MG63 (cell line): ENCODE measurements around the gene PLCB3. TPM values are rescaled to one million over a fixed set of nuclear protein-coding genes. Genes with fewer than 3 reads are reported as not detected.
A peak's percentile ranks its signal among the peaks of the same experiment; 100 is the strongest.
"Not testable (repeated sequence)": the region's sequence is repeated elsewhere in the genome, so short reads cannot be mapped to it uniquely, and the experiment has no call there.

Experiments used
- DNase-seq: peaks from one replicate; pipeline ENCODE4 v3.0.0-alpha.2; 2020
- H3K27me3 ChIP-seq: fragments of 250-450 bp; sonication (Bioruptor Pico); 2 replicates; pipeline ENCODE4 v1.5.1; 2020; ENCODE audit warnings: mild to moderate bottlenecking, moderate library complexity
- H3K36me3 ChIP-seq: fragments of 250-450 bp; sonication (Bioruptor Pico); 2 replicates; pipeline ENCODE4 v1.5.1; 2020; ENCODE audit warnings: mild to moderate bottlenecking, moderate library complexity
- H3K4me3 ChIP-seq: fragments of 250-450 bp; sonication (Bioruptor Pico); 2 replicates; pipeline ENCODE4 v1.5.1; 2020; ENCODE audit warnings: mild to moderate bottlenecking, moderate library complexity
- H3K9me3 ChIP-seq: fragments of 250-450 bp; sonication (Bioruptor Pico); 2 replicates; pipeline ENCODE4 v1.5.1; 2020; ENCODE audit warnings: mild to moderate bottlenecking, moderate library complexity
- total RNA-seq: library from RNA; depleted of rRNA; stranded (reverse); fragments of >200 nt; shearing (Covaris generic); gene quantifications from 2 replicates; pipeline ENCODE4 v1.2.3, GENCODE V29; 2014; ENCODE audit warnings: low replicate concordance

Gene PLCB3
- total RNA-seq, 1 experiment from 2014 or later = 37.4 TPM

DNA sequence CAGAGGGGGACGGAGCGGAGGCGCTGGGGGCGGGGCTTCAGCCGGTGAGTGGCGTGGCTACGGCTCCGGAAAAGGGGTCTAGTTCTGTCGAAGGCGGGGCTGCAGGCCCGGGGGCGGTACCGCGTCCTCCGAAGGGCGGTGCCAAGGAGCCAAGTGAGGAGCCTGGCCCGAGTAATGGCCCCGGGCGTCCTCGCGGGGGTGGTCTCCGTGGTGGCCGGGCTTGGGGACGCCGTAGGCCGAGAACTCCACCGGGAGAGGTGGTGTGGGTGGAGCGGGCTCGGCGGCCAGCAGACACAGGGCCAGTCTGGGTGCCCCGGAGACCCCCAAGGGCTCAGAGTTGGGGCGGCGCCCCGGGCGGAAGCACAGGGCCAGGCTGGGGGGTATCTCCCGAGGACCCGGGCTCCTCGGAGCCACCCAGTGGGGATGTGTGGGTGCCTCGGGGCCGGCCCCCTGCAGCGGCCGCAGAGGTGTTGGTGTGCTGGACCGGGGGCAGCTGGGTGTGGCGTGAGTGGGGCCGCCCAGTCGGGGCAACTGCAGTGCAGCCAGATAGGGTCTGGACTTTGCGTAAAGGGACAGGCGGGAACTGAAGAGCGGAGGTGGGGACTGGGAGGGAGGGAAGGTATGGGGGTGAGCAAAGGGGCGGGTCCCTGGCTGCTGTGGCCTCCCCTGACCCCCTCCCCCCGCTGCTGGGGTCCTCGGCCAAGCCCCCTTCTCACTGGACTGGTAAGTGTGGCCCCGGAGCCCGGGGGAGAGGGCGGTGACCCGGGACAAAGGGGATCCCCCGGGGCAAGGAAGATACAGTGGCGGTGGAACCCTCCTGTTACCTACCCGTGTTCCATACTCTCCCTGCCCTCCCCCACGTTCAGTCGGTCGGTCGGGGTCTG is 9.6 kb upstream of the PLCB3 start:
- peak; percentile 69 for DNase-seq
- Histone ChIP-seq H3K36me3 (peaks cover 41% of the 10 kb centered on the region), H3K9me3 (no peaks in the 10 kb centered on the region), H3K4me3 (peak overlapping the region; percentile 84), H3K27me3 (no peaks in the 10 kb centered on the region)

DNA sequence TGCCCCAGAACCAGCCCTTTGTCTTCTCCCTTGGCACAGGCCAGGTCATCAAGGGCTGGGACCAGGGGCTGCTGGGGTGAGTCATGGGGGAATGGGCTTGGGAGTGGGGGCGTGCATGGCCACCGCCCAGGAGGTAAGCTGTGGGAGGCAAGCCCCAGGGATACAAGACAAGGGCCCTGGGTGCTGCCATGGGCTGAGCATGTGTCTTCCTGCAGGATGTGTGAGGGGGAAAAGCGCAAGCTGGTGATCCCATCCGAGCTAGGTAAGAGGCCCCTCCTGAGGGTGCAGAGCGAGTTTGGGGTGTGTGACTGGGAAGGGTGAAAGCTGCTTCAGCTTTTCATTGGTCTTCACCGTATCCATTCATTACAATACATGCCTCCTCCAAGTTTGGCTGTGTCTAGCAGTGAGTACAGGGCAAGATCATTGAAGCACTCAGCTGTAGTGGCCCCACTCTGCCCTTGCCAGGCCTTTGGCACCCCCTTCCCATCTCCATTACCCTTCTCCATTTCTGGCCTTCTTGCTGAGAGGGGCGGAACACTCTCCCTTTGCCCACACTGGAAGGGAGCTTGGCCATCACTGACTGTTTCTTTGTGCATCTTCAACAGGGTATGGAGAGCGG is 8.0 kb upstream of the PLCB3 start:
- Histone ChIP-seq H3K36me3 (peaks cover 41% of the 10 kb centered on the region), H3K27me3 (no peaks in the 10 kb centered on the region), H3K9me3 (no peaks in the 10 kb centered on the region), H3K4me3 (no peak overlapping the region)
- DNase-seq = no peak

DNA sequence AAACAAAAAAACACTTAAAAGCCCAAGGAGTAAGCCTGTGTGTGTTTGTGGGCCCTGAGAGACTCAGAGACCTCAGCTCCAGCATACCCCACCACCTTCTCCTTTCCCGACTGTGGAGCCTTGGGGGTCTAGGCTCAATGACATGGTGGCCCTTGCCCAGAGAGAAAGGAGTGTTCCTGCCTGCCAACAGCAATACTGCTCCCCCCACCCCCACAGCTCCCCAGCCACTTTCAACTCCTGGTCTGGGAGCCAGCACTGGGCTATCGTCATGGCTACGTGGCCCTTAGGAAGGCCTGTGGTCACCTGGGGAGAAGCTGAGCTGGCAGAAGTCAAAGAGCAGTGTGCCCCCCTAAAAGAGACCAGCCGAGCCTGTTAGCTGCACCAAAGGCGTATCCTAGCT is 7.2 kb upstream of the PLCB3 start:
- Histone ChIP-seq H3K36me3 (peaks cover 39% of the 10 kb centered on the region), H3K27me3 (no peaks in the 10 kb centered on the region), H3K4me3 (no peak overlapping the region), H3K9me3 (no peaks in the 10 kb centered on the region)
- no peak for DNase-seq

DNA sequence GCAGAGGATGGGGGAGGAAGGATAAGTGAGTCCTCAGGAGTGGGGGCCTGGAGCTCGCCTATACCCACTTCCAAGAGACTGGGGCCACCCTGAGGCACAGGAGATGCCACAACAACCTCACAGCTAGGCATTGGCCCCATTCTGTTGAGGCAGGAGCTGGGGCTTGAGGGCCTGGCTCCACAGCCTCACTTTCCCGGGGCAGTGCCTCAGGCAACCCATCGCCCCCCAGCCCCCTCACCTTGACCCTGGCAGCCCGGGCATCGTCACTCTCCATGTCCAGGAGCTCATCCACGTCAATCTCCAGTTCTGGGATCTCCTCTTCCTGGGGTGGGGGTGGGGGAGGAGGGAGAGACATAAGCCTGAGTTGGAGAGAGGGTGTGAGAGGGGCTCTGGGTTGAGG is 6.4 kb upstream of the PLCB3 start:
- DNase-seq = no peak
- Histone ChIP-seq H3K36me3 (peaks cover 39% of the 10 kb centered on the region), H3K4me3 (peak overlapping the region; percentile 95), H3K27me3 (no peaks in the 10 kb centered on the region), H3K9me3 (no peaks in the 10 kb centered on the region)

DNA sequence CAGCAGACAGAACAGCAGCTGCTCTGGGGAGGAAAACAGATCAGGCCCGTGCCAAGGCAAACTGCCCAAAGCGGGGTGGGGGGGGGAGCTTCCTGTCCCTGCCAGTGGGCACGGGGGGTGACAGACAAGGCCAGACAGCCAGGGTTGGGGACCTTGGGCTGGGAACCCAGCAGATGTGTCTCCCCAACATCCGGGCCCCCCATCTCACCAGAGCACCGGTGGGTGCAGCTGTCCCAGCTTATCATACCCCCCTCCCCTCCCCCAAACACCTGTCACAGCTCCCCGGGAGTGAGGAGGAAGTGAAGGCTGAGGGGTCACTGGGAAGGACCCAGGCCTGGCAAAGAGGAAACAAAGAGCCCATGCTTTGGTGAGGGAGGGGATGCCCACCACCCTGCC is 5.9 kb upstream of the PLCB3 start:
- peaks cover 39% of the 10 kb centered on the region for H3K36me3 ChIP-seq
- peak; percentile 71 for DNase-seq
- H3K27me3 ChIP-seq = no peaks in the 10 kb centered on the region
- H3K4me3 ChIP-seq = peak overlapping the region; percentile 95
- H3K9me3 ChIP-seq = no peaks in the 10 kb centered on the region

DNA sequence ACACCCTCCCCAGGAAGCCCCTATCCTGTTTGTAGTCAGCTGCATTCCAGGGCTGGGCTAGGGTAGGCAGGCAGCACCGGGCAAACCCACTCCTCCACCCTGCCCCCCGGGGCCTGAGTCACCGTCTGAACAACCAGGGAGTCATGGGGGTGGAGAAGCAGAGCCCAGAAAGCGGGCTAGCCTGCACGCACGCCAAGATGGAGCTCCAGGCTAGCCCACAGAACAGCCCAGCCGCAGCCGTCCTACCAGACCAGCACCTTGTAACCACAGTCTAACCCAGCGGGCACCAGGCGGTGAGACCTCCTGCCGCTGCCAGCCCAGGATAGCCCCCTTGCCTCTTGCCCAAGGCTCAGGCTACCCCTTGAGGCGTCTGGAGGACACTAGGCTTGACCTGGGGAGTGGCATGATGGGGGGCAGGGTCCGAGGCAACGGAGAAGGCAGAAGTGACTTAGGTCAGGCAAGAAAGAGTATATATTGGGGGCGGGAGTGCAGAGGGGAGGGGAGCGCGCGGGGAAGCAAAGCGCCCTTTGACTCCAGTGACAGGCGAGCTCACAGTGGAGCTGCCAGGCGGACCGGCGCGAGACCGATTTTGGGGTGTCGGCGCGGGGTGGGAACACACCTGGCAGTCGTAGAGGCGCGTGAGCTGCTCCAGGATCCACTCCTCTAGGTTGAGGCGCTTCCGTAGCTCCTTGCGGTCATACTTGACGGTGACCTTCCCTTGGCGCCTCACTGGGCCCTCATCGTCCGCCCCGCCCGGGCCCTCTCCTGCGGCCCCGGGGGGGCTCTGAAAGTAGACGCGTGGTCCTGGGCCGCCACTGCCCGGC is 5.3 kb upstream of the PLCB3 start:
- H3K36me3 ChIP-seq = peaks cover 39% of the 10 kb centered on the region
- H3K4me3 ChIP-seq = peak overlapping the region; percentile 95
- peak; percentile 98 for DNase-seq
- no peaks in the 10 kb centered on the region for H3K9me3 ChIP-seq
- no peaks in the 10 kb centered on the region for H3K27me3 ChIP-seq

DNA sequence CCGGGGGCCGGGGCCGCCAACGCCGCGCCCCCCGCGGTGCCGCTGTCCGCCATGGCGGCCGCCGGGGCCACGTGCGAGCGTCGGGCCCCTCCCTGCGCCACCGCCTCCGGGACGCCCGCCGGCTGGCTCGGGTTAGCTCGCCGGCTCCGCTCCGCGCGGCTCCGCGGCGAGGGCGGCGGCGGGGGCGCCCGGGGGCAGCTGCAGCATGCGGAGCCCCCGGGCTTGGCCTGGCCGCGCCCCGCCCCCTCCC is 4.8 kb upstream of the PLCB3 start:
- Histone ChIP-seq H3K4me3 (peak overlapping the region; percentile 95), H3K36me3 (peaks cover 38% of the 10 kb centered on the region)
- H3K9me3 ChIP-seq, H3K27me3 ChIP-seq, DNase-seq: not testable (repeated sequence)

DNA sequence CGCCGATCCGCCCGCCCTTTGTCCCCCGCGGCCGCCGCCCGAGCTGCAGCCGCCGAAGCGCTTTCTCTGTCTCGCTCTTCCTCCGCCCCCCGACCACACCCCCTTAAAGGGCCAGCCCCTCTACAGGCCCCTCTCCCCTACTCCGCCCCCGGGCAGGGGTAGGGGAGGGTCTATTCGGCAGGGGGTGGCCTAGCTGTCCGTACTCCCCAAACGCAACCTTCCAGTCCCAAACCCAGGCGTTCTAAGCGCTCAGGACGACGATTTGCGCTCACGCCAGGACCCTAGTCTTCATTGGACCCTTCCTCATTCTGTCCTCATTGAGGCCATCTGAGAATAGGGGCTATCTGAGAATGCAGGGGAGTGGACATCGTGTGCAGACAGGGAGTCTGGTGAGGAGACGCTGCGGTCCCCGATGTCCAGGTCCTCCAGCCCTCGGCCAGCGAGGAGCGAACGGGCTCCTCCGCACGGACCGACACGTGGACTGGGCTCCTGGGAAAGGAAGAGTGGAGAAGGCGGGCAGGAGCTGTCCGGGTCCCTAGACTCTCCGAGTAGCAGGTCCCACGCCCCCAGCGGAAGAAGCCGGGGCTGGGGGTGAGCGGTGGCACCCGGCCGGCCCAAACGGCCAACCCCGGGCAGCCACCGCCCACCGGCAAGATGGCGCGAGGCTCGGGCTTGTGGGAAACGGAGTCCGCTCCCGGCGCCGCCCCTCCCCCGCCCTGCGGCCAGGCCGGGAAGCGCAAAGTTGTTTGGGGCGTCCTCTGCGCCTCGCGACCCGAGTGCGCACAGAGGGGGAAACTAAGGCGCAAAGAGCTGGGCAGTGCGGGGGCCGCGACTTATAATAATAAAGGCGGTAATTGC is 4.2 kb upstream of the PLCB3 start, which contains the start of gene PPP1R14B:
Gene PPP1R14B, minus strand, starts transcription at position 73 of the 858 bp plus-strand sequence. CDS start 270 bp downstream, outside the sequence.
- H3K36me3 ChIP-seq = peaks cover 35% of the 10 kb centered on the region
- peak within 1 kb of the TSS; percentile 95 for H3K4me3 ChIP-seq
- H3K27me3 ChIP-seq = no peaks in the 10 kb centered on the region
- H3K9me3 ChIP-seq = no peaks in the 10 kb centered on the region
- peak; percentile 92 for DNase-seq

DNA sequence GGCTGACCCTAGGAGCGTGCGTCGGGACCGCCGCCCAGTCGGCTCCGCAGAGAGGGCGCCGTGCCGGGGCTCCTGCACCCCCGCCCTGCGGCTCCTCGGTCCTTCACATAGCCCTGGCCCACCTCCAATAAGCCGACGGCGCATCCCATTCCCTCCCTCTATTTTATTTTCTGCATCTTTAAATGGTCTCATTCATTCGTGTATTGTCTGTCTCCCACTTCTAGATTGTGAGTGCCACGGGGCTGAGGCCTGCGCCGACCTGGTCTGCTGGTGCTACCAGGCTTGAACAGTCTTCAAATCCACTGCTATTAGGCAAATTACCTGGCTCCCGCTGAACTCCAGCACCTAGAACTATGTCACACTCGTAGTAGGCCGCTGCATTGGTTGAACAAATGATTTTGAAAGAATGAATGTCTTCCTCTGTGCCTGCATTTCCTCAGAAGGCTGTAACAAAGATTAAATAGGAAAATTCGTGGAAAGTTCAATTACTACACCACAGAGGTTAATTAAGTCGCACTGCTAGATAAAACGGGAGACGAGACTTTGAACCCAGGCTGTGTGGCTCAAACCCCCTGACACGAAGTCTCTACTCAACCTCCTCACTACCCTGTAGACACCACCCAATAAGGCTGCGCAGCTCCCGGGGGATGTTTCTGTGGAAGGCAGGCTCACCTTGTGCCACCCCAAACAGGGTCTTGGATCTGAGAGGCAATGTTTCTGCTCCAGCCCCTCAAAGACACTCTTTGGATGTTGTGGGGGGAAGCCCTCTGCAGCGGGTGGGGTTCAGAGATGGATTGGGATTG is 3.4 kb upstream of the PLCB3 start:
- H3K27me3 ChIP-seq = no peaks in the 10 kb centered on the region
- no peaks in the 10 kb centered on the region for H3K9me3 ChIP-seq
- peak overlapping the region; percentile 60 for H3K4me3 ChIP-seq
- DNase-seq = no peak
- H3K36me3 ChIP-seq = peaks cover 30% of the 10 kb centered on the region

DNA sequence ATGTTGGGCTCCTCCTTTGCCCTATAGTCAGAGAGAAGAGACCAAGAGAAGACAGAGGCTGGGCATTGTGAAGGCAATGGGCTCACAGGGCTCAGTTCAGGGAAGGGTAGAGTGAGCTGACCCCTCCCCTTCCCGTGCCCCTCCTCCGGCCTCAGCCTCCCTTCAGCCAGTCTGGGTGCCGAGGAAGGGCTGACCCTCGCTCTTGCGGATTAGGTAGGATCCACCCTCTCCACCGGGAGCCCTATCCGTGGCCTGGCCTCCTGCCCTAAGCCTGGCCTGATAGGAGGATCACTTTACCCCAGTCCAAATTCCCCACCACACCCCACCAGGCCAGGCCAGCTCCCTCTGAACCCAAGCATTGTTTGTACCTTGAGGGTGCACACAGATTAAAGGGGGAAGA is 2.8 kb upstream of the PLCB3 start:
- Histone ChIP-seq H3K36me3 (peaks cover 23% of the 10 kb centered on the region), H3K9me3 (no peaks in the 10 kb centered on the region), H3K4me3 (no peak overlapping the region), H3K27me3 (no peaks in the 10 kb centered on the region)
- no peak for DNase-seq

DNA sequence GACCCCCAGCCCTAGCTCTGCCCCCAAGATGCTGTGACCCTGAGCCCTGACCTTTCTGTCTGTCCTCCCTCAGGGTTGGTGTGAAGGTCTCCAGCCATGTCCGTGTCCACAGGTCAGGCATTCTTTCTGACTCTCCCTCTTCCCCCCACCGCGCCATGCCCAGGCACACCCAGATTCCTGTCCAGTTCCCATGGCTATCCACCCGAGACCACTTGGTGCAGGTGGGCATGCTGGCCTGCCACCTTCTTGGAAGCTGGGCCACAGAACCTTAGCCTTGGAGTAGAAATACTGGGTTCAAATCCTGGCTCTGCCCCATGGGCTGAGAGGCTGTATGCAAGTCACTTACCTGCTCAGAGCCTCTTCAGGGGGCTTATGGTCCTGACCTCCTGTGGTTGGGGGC is 2.3 kb upstream of the PLCB3 start:
- Histone ChIP-seq H3K27me3 (no peaks in the 10 kb centered on the region), H3K9me3 (no peaks in the 10 kb centered on the region), H3K4me3 (no peak overlapping the region), H3K36me3 (peaks cover 19% of the 10 kb centered on the region)
- DNase-seq = no peak

DNA sequence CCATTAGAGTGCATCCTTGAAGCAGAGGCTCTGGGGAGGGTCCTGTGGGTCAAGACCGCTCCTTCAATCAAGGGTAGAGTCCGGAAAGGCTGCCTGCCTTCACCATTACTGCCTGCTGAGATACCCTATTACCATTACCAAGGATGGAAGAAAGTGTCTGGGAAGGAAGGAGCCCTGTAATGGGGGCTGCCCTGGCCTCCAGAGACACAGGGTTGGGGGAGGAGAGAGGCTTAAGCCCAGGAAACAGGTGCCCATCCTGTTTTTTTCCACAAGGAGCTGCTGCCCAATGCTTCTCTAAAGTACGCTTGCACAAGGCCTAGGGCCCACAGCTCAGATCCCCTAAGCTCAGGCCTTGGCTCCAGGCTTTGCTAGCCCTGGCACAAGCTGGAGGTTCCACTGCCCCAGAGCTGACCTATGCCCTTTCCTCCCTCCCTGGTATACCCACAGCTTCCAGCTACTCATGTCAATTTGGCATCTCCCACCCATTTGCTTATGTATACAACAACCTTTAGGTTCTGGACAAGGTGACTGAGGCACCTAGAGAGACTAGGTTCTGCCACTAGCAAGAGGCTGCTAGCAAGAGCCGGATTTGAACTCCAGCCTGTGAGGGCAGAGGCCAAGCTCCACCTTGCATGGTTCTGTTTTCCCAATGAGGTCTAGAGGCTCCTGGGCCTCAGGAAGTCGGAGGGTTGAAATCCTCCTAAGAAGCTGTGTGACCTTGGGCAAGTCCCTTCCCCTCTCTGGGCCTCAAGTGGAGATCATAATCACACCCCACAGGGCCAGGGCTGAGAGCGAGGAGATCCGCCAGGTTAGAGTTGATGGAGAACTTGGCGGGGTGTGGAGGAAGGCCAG is 1.5 kb upstream of the PLCB3 start:
- no peak for DNase-seq
- no peaks in the 10 kb centered on the region for H3K9me3 ChIP-seq
- no peak overlapping the region for H3K4me3 ChIP-seq
- H3K36me3 ChIP-seq = peaks cover 21% of the 10 kb centered on the region
- H3K27me3 ChIP-seq = no peaks in the 10 kb centered on the region

DNA sequence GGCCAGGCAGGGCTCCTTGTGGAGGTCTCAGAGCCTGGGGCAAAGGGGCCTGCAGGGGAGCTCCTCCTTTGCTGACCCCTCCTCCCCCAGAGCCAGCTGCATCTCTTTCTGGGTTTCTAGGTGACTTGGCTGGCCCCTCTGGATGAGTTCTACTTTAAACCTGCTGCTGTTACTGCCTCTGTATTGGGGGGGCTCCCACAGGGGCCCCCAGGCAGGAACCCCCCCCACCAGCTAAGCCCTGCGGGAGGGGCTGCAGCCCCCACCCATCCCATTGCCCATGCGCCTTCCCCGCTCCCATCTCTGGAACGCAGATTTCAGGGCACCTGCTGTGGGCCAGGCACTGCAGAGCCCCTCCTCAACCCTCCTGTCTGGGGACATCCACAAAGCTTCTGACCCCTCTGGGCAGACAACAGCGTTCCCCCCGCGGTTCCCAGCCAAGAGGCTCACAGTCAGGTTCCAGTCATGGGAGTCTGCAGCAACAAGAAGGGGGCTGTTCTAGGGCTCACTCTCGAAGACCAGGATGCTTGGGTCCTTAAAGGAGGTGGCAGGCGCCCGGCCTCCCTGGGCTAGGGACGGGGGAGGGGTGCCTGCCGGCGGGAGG is 815 bp upstream of the PLCB3 start:
- DNase-seq = no peak
- H3K36me3 ChIP-seq = peaks cover 19% of the 10 kb centered on the region
- H3K27me3 ChIP-seq = no peaks in the 10 kb centered on the region
- H3K9me3 ChIP-seq = no peaks in the 10 kb centered on the region
- peak overlapping the region; percentile 79 for H3K4me3 ChIP-seq

DNA sequence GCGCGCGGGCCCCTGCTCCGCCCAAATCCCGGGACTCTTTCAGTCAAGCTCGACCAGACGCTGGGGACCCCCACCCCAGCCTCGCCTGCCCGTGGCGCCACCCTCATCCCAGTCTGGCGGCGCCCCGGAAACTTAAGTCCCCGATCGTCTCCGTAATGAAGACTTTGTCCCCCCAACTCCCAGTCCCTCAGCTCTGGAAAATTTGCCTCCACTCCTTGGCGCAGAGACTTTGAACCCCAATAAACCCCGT is 348 bp downstream of the PLCB3 start:
- Histone ChIP-seq H3K9me3 (no peaks in the 10 kb centered on the region), H3K4me3 (peak overlapping the region; percentile 79), H3K36me3 (peaks cover 22% of the 10 kb centered on the region), H3K27me3 (no peaks in the 10 kb centered on the region)
- DNase-seq = no peak
